ENCODE results near the gene SLIT1.

SLIT1 gene

DNA sequence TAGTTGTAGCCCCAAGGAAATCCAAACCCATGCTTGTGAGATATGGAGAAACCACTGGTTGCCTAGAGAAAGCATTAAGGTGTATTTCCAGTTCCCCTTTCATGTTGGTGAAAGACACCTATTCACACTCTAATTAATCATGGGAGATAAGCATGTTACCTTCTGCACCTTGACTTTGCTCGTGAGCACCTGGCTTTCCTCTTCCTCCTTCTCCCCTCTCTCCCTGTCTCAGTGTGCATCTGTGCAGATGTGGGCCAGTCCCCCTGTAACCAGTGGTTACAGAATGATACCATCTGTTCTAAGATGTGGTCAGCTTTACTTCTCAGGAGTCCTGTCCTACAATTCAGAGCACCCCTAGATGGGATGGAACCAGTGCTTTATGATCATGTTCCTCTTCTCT is 193.0 kb downstream of the SLIT1 start:
- DNase-seq: no peak

DNA sequence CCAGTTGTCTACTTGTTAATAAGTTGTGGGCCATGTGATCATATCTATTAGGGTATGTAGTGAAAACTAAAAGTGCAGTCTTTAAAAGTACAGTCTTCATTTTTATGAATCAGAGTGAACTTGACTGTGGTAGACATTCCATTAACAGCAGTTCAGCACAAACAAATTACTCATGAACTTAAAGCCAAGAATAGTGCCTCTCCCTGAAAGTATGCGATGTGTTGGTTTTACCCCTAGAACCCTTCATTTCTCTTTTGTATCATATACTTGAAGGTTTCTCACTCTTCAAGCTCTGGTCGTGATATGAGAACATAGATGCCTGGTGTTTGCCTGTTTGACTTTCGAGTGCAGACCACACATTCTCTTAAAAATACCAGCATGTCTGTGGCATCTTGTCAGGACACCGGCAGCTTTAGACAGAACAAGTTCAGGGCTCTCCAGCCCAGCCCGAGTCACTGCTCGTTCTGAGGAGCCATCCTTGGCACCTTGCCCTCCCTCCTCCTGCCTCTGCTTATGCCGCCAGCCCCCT is 194.4 kb downstream of the SLIT1 start:
- no peak for DNase-seq

DNA sequence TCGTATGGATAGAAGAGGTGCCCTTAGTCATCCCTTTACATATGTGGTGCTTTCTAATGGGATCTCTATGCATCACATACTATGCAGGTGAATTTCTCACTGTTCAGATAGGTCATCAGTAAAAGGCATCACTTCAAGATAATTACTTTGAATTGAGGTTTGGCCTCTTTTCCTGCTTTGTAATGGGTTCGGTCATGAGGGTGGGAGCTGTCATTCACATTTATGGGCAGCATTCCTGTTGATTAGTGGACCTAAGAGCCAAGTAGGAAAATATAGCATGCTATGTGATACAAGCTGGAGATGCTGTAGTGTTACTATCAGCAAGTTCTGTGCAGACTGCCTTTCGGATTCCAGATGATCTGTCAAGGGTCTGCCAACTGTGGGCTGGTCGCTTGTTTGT is 197.3 kb downstream of the SLIT1 start:
- DNase-seq: no peak

DNA sequence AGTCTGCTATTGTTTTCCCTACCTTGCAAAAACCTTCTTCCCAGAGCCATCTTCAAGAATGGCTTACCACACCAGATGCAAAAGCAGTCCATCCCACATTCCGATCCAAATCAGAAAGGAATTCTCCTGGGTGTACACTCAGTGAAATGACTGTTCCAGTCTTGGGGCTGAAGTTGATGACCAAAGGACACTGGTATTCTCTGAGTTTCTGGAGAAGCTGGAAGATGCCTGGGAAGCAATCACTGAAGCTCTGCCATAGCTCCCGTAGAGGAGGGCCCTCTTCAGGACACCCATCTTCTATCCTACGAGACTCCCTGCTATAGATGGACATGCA is 197.9 kb downstream of the SLIT1 start:
- DNase-seq: no peak

DNA sequence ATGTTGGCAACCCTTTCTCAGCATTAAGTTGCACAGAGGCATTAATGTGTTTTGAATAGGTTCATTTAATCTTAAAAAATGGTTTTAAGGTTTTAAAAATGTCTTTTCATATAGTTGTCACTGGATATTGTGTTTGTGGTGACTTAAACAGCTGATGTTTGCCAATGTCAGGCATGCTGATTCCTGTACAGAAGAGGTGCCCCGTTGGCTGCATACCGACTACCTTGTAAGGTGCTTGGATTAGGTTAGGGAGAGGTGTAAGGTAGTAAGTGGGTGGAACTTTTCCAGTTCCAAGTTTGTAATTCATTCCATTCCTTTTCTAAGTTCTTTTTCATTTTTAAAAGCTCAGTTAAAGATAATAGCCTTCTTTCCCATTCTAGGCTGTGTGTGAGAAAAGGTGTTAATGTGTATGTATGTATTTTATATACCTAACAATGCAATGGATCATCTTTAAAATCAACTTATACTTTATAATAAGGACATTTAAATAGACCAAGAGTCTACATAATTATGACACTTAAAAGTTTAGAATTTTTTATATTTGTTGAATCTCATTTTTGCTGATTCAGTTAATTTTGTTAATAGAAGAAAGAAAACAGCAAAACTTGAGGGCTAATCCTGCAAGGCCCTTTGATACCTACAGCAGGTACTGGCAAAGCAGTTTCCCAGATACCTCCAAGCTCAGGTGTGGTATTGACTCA is 198.5 kb downstream of the SLIT1 start:
- no peak for DNase-seq

DNA sequence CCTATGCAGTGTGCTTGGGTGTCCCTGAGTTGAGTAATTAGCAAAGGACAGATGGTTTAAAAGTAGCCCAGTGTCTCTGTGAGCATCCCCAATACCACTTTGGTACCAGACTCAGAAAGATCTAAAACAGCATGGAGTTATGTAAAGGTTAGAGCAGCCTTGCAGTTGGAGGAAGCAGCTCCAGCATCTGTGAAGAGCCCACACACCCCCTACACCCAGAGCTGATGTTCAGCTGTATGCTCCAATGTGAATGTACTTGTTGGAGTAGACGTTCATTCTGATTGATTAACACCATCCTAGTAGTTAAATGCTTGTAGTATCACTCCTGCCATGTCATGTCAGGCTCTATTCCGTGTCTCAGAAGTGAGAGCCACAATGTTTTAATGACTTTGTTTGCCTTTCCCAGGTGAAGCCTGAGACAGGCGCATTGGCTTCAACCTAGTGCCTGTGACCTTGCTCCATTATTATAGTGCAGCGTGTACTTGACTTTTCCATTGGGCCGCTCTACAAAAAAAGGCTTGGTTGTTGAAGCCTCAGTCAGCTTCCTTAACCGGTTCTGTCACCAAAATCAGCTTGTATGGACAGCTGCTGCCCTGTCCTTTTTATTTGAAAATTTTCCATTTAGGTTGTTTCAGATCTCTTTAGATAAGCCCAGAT is 199.4 kb downstream of the SLIT1 start:
- no peak for DNase-seq

DNA sequence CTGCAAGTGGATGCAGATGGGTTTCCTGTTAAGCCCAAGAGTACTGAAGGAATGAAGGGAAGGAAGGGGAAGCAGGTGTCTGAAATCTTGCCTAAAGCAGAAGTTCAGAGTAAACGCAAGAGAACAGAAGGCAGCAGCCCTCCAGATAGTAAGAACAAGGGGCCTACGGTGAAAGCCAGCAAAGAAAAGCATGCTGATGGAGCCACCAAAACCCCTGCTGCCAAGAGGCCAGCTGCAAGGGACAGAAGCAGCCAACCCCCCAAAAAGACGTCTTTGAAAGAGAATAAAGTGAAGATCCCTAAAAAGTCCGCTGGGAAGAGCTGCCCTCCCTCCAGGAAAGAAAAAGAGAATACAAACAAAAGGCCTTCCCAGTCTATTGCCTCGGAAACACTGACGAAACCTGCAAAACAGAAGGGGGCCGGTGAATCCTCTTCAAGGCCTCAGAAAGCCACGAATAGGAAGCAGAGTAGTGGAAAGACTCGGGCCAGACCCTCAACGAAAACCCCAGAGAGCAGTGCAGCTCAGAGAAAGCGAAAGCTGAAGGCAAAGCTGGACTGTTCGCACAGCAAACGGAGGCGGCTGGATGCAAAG is 201.1 kb downstream of the SLIT1 start:
- DNase-seq: no peak

DNA sequence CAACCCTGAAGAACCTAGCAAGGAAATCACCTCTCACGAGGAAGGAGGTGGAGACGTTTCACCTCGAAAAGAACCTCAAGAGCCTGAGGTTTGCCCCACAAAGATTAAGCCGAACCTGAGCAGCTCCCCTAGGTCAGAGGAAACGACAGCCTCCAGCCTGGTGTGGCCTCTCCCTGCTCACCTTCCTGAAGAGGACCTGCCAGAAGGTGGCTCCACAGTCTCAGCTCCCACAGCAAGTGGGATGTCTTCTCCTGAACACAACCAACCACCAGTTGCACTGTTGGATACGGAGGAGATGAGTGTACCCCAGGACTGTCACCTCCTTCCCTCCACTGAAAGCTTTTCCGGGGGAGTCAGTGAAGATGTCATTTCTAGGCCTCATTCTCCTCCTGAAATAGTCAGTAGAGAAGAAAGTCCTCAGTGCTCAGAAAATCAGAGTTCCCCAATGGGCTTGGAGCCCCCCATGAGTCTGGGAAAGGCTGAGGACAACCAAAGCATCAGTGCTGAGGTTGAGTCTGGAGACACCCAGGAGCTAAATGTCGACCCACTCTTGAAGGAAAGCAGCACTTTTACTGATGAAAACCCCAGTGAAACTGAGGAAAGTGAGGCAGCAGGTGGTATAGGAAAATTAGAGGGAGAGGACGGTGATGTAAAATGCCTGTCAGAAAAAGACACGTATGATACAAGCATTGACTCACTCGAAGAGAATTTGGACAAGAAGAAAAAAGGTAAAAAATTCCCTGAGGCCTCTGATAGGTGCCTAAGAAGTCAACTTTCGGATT is 203.4 kb downstream of the SLIT1 start:
- DNase-seq: no peak

DNA sequence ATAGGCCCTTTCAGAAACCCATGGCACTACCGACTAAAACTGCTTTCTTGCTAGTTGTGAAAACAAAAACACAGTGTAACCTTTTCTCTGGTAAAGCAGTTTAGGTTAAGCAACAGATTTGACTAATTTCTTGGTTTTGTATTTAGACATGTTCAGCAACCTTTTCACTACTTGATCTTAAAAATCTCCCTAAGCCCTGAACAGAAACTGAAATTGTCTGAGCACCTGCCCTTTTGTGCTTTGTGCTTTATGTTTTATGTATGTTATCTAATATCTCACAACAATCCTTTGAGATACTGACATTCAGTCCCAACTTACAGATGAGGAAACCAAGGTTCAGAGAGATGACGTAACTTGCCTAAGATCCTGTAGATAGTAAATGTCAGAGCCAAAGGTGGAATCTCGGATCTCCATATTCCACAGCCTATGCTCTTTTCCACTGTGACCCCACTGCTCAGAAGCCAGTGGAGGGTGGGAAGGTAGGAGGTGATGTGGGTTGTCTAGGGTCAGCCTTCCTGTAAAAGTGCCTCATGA is 207.1 kb downstream of the SLIT1 start:
- DNase-seq: no peak

DNA sequence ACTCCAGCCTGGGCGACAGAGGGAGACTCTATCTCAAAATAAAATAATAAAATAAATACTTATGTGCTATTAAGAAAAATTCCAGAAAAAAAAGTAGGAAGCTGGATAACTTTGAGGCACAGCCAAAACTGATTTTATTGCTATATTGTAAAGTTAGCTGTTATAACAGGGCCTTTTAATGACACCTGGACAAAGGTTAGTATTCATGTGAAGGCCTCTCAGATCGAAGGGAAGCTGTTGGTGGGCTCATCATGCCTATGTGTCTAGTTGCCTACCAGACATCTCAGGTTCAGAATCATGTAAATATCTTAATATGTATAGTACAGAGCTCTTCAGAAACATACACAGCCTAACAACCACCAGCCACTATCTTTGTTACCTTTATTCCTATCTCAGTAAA is 210.6 kb downstream of the SLIT1 start:
- DNase-seq: no peak

DNA sequence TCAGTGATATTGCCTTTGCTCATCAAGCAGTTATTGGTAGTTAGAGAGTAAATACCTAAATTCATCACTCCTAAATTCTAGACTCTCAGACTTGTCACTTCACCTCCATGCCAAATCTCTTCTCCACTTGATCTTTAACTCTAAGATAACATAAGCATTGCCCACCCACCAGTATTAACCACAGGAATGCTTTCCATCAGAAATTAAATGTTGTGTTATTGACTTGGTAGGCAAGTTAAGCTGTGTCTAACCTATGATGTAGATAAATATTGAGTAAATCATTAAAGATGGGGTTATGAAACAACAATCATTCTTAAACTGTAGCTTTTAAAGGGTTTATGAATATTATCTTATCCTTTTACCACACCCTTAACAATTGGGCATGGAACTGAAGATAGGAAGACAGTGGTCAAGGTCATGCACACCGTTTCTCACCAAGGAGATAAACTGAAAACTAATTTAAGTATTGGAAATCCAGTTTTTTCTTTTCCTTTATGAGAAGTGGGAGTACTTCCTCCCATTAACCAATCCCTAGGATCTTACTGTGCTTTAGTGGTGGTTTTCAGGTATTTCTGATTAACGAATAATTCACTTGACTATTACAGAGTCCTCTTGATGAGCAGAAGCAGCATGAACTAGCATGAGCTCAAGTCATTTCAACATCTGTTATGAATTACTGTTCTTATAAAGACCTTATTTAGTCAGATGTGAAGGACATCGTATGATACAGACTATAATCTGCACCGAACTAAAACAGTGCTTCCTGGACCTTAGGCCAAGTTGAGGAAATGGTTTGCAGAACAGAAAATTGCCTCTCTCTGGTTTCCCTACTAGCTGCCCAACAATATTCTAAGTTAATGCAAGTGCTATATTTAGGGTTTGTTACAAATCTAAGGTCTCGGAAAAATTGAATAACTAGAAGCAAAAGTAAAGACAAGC is 211.7 kb downstream of the SLIT1 start:
- DNase-seq: no peak

DNA sequence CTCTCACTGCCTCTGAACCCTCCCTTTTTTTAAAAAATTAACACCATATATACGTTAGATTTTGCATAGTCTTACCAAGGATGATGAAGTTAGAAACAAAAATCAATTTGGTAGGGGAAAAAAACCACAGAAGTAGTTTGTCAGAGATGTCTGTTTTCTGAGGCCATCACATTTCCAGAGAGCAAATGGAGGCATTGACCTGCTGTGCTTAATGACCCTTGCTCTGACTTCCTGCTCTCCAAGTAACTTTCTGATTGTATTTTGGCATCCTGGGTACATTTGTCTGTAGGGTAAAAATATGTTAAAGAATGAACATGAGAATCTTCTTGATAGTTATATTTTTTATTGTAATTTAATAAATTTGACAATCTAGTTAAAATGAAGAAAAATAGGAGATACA is 213.5 kb downstream of the SLIT1 start:
- no peak for DNase-seq

DNA sequence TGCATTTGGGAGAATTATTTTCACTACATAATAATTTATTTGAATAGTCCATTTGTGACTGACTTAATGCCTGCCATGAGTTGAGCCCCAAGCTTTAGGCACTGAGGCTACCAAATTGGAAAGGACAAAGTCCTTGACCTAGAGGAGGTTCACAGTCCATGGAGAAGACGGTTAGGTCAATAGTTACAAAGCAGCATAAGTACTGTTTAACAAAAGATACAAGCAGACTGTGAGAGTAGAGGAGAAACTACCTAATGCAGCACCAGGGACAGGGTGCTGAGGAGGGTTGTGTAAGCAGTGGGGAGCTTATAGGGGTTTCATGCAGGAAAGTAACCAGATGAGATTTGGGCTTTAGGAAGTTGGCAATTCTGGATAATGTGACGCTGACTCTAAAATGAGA is 214.4 kb downstream of the SLIT1 start:
- DNase-seq: no peak

DNA sequence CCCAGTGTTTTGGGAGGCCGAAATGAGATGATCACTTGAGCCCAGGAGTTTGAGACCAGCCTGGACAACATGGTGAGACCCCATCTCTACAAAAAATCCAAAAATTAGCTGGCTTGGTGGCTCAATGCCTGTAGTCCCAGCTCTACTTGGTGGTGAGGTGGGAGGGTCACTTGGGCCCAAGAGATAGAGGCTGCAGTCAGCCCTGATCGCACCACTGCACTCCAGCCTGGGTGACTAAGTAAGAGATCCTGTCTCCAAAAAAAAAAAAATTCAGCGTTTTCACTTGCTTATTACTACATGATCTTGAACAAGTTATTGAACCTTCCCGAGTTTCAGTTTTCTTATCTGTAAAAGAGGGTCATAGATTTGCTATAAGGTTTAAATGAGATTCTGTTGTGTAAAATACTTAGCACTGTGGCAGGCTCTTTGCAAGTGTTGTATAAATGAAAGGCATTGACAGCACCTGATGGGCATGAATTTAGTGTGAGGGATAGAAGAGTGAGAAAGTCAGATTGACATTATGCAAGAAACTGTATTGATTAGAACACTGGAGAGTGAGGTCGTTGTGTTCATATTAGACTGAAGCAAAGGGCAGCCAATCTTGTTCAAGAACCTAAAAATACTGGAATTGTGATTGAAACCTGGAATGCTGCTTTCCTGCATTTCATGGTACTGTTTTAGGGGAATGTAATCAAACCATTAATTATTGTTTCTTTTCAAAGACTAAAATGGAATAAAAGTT is 216.9 kb downstream of the SLIT1 start:
- no peak for DNase-seq

DNA sequence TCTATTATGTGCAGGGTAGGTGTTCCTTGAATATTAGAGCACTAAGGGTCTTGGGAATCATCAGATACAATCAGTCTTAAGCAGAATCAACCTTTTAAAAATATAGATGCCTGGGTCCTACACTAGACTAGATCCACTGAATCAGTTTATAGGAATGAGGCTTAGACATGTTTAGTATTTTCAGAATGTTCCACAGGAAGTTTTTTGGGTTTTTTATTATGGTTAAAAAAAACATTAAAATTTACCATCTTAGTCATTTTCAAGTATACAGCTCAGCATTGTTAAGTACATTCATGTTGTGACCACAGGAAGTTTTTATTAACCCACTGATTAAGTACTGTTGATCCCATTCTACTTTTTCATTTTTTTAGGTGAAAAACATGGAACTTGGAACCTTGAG is 217.9 kb downstream of the SLIT1 start:
- DNase-seq: no peak

DNA sequence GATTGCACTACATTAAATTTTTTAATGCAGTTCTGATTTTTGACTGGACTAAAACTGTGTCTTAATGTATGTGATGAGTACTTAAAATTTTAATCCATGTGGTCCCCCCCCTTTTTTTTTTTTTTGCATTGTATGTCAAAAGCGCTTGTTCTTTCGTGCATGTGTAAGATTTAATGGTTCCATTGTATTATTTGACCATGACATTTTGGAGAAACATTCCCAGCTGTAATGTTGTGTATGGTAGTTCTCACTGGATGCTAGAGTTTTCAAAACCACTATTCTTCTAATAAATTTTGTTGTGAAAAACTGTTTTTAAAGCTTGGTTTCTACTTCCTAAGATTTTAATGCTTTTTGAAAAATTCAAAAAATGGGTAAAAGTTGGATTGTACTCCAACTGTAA is 221.6 kb downstream of the SLIT1 start:
- no peak for DNase-seq

DNA sequence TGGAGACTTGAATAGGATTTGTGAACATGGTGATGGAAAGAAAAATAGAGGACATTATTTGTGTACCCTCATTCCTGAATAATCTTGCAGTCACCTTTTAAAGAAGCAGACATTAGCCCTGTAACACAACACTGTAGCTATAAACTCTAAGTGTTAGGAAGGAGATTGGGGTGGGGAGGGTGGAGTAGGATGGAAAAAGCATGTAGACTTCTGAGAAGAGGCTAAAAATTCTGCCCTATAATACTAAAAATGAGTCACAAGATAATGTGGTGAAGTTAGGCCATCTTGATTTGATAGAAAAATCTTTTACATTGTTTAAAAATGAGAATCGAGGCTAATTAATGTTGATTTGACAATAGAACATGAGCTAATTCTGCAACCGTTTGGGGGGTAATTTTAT is 224.9 kb downstream of the SLIT1 start:
- no peak for DNase-seq

DNA sequence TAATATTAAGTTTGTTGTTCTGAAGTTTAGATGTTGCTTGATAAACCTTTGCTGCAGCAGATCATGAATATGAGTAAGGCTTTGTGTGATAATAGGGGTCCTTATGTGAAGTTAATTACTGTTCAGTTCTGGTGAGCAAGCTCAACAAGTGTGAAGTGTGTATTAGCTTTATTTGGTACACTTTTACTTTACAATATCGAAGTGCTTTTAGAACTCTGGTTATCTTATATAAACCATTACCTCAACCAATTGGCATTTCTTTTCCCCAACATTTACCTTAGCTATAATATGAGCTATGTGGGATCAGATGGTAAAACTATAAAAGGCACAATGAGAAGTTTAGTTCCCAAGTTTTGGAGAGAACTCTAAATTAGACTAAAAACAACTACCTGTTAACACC is 226.0 kb downstream of the SLIT1 start:
- no peak for DNase-seq

DNA sequence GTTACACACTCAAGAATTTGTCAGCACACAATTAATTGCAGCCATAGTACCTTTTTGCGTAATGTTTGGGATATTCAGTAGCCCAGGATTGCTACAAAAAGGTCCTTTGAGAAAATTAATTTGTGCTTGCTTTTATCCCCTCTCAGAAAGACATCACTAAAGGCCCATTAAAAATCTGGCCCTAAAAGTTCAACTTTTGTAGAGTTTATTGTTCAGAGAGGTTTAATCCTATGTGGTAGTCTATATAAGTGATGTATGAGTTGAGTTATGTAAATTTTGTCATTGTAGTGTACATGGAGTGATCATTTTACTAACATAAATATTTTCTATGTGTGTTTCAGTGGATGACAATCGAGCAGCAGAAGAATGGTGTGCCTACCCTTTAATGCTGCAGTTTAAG is 227.7 kb downstream of the SLIT1 start:
- DNase-seq: no peak

DNA sequence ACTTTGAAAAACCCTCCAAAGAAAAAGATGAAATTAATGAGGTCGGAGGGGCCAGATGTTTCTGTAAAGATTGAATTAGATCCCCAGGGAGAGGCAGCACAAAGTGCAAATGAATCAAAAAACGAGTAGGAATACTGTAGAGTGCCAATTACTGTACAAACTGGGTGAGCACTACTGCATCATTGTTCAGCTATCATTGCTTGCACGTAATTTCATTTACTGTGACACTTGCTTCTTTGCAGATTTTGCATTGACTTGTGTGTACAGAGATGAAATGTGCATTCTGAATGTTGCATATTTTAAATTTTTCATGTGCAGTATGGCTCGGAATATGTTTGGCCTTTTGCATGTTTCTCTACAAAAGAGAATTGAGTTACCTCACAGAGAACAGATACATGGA is 230.0 kb downstream of the SLIT1 start:
- peak; percentile 32 for DNase-seq

DNA sequence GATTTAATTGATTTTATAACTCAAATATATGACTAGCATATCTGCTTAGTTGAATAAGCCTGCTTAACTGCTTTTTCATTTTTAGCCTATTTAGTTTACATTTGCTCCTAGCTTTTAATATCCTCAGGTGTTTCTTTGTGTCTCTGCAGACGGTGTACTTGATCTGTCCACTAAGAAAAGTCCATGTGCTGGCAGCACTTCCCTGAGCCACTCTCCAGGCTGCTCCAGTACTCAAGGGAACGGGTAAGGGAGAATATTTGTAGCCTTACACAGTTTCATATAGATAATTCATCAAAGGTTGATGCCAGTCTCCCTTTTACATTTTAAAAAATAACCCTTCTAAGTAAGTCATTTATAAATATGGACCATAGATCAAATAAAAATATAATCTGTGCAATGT is 233.8 kb downstream of the SLIT1 start:
- no peak for DNase-seq
